Measurements from ENCODE around the gene ZER1.

The ZER1 gene

DNA sequence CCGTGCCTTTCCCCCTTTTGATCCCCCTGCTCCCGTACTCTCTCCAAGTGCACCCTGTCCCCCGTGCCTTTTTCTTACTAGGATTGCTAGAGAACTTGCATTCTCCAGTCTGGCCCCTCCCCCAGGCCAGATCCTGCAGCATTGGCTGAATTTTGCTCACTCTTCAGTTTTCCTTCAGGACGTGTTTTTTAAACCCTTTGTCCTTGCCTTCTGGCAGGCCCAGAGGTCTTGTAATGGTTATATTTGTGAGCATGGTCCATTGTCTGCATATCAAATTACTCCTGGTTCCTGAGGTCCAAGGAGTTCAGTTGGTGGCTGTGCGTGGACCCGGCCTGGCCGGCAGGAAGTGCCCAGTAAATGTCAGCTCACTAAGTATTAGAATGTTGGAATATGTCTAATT, 15.9 kb upstream of the ZER1 start:
- peak overlapping the region; percentile 83 for H3K9ac ChIP-seq (ENCODE audit: low read length)
- H3K4me3 ChIP-seq (ENCODE audit: insufficient read depth, low read length, poor library complexity, severe bottlenecking): peak overlapping the region; percentile 88
- peaks cover 15% of the 10 kb centered on the region for H3K79me2 ChIP-seq (ENCODE audit: insufficient read depth, low read length)
- no peaks in the 10 kb centered on the region for H3K9me2 ChIP-seq (replicated peaks; ENCODE audit: insufficient read depth, low read length)
- H3K27me3 ChIP-seq (ENCODE audit: low read length): no peaks in the 10 kb centered on the region
- peak overlapping the region; percentile 81 for H3K4me2 ChIP-seq (ENCODE audit: low read depth, low read length, poor library complexity, severe bottlenecking)
- H2AFZ ChIP-seq (ENCODE audit: low read depth, low read length, severe bottlenecking): peak overlapping the region; percentile 87
- no peak for TF ChIP-seq EZH2phosphoT487 (conservative IDR thresholded peaks at IDR 0.05; ENCODE audit: low read length)
- TF ChIP-seq, protein P1, sequence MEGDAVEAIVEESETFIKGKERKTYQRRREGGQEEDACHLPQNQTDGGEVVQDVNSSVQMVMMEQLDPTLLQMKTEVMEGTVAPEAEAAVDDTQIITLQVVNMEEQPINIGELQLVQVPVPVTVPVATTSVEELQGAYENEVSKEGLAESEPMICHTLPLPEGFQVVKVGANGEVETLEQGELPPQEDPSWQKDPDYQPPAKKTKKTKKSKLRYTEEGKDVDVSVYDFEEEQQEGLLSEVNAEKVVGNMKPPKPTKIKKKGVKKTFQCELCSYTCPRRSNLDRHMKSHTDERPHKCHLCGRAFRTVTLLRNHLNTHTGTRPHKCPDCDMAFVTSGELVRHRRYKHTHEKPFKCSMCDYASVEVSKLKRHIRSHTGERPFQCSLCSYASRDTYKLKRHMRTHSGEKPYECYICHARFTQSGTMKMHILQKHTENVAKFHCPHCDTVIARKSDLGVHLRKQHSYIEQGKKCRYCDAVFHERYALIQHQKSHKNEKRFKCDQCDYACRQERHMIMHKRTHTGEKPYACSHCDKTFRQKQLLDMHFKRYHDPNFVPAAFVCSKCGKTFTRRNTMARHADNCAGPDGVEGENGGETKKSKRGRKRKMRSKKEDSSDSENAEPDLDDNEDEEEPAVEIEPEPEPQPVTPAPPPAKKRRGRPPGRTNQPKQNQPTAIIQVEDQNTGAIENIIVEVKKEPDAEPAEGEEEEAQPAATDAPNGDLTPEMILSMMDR (IDR thresholded peaks at IDR 0.05; ENCODE audit: insufficient read depth, low read length, poor library complexity, severe bottlenecking): no peak
- no peaks in the 10 kb centered on the region for H3K9me3 ChIP-seq (ENCODE audit: insufficient read depth, low read length)
- no peaks in the 10 kb centered on the region for H4K20me1 ChIP-seq (ENCODE audit: low read depth, low read length)
- no peaks in the 10 kb centered on the region for H3F3A ChIP-seq (ENCODE audit: insufficient read depth)
- no peaks in the 10 kb centered on the region for H3K36me3 ChIP-seq (ENCODE audit: low read length)
- H3K27ac ChIP-seq (ENCODE audit: low read depth, low read length): peak overlapping the region; percentile 20; the same call in 1 of the 2 replicates

GRCh38 chr9:128786681-128787601, 15.2 kb upstream of the ZER1 start, which contains the start of gene TBC1D13:
TBC1D13 (plus strand) TSS chr9:128787253; CDS start chr9:128787354, 101 bp downstream.
- peak within 1 kb of the TSS; percentile 87 for H2AFZ ChIP-seq (ENCODE audit: low read depth, low read length, severe bottlenecking)

DNA sequence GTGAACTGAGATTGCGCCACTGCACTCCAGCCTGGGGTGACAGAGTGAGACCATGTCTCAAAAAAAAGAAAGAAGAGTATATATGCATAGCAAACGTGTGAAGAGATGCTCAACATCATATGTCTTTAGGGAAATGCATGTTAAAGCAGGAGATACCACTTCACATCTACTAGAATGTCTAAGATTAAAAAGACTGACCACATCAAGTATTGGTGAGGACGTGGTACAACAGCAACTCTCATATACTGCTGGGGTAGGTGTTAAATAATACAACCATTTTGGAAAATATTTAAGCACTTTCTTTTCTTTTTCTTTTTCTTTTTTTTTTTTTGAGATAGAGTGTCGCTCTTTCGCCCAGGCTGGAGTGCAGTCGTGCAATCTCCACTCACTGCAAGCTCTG, 13.7 kb upstream of the ZER1 start:
- H3K4me2 ChIP-seq (ENCODE audit: low read depth, low read length, poor library complexity, severe bottlenecking): no peak overlapping the region
- H3K9me2 ChIP-seq (replicated peaks; ENCODE audit: insufficient read depth, low read length): no peaks in the 10 kb centered on the region
- H3K27ac ChIP-seq (ENCODE audit: low read depth, low read length): no peak overlapping the region
- H4K20me1 ChIP-seq (ENCODE audit: low read depth, low read length): no peaks in the 10 kb centered on the region
- no peak overlapping the region for H3K4me3 ChIP-seq (ENCODE audit: insufficient read depth, low read length, poor library complexity, severe bottlenecking)
- no peak overlapping the region for H3K9ac ChIP-seq (ENCODE audit: low read length)
- H3K79me2 ChIP-seq (ENCODE audit: insufficient read depth, low read length): peaks cover 15% of the 10 kb centered on the region
- no peak overlapping the region for H2AFZ ChIP-seq (ENCODE audit: low read depth, low read length, severe bottlenecking)
- peaks cover 7% of the 10 kb centered on the region; the same call in 1 of the 2 replicates for H3F3A ChIP-seq (ENCODE audit: insufficient read depth)
- peaks cover 7% of the 10 kb centered on the region; the same call in 1 of the 2 replicates for H3K9me3 ChIP-seq (ENCODE audit: insufficient read depth, low read length)
- TF ChIP-seq EZH2phosphoT487 (conservative IDR thresholded peaks at IDR 0.05; ENCODE audit: low read length): no peak
- TF ChIP-seq, protein P1 (IDR thresholded peaks at IDR 0.05; ENCODE audit: insufficient read depth, low read length, poor library complexity, severe bottlenecking): no peak
- H3K27me3 ChIP-seq (ENCODE audit: low read length): no peaks in the 10 kb centered on the region
- H3K36me3 ChIP-seq (ENCODE audit: low read length): no peaks in the 10 kb centered on the region

More at GRCh38 chr9:128786681-128787601, 15.2 kb upstream of the ZER1 start, which contains the start of gene TBC1D13:
- TF ChIP-seq, protein P1 (IDR thresholded peaks at IDR 0.05; ENCODE audit: insufficient read depth, low read length, poor library complexity, severe bottlenecking): no peak
- TF ChIP-seq EZH2phosphoT487 (conservative IDR thresholded peaks at IDR 0.05; ENCODE audit: low read length): no peak
- Histone ChIP-seq H3K9ac (ENCODE audit: low read length) (peak within 1 kb of the TSS; percentile 83), H3K9me3 (ENCODE audit: insufficient read depth, low read length) (peaks cover under 1% of the 10 kb centered on the region; the same call in 1 of the 2 replicates), H3K4me2 (ENCODE audit: low read depth, low read length, poor library complexity, severe bottlenecking) (peak within 1 kb of the TSS; percentile 81), H3K4me3 (ENCODE audit: insufficient read depth, low read length, poor library complexity, severe bottlenecking) (peak within 1 kb of the TSS; percentile 88), H3K79me2 (ENCODE audit: insufficient read depth, low read length) (peaks cover 15% of the 10 kb centered on the region), H3K36me3 (ENCODE audit: low read length) (no peaks in the 10 kb centered on the region), H3K9me2 (replicated peaks; ENCODE audit: insufficient read depth, low read length) (no peaks in the 10 kb centered on the region), H4K20me1 (ENCODE audit: low read depth, low read length) (no peaks in the 10 kb centered on the region), H3F3A (ENCODE audit: insufficient read depth) (no peaks in the 10 kb centered on the region), H3K27me3 (ENCODE audit: low read length) (no peaks in the 10 kb centered on the region), H3K27ac (ENCODE audit: low read depth, low read length) (peak within 1 kb of the TSS; percentile 45)

Data from SU-DHL-6 (cell line).